ENCODE measurements around the gene DUS2.
"Not testable (repeated sequence)": the region's sequence is repeated elsewhere in the genome, so short reads cannot be mapped to it uniquely, and the experiment has no call there.

The DUS2 gene

DNA sequence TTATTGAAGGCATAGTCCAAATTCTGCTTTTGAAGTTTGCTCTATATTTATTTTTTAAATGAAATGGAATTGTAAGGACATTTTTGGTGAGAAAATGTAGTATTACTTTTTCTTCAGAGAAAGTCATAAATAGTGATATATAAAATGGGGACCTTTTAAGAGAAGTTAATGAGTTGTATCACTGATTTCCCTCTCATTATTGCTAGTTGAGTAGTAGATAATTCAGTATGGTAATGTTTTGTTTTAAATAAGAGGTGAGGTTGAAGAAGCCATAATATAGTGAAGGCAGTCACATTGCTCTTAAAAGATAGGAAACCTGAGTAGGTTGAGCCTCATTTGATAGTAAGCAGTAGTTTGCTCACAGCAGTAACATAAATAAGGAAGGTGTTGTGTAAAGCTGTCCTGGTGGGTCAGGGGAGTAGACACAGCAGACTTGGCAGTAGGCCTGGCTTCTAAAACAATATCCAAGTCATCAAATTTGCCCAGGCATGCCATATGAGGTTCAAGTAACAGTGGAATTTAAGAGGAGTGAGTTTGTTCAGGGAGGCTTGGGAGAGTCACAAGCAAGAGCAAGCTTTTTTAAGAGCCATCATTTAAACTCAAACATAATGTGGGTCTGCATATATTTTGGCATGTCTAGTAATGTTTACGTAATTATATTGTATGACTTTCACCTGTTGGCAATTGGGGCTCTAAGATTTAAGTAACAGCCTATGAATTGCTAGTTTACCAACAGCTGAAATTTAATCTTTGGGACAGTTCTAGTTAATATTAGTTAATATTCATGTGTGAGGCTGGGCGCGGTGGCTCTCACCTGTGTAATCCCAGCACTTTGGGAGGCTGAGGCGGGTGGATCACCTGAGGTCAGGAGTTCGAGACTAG, 68.5 kb downstream of the DUS2 start:
- DNase-seq (ENCODE audit: low read depth in 2 of 2): no peak

- DNase-seq (ENCODE audit: low read depth in 2 of 2): not testable (repeated sequence)
Measured at GRCh38 chr16:68092275-68092674, 69.2 kb downstream of the DUS2 start.

- DNase-seq (ENCODE audit: low read depth in 2 of 2): no peak
Measured at GRCh38 chr16:68093816-68094613, 70.9 kb downstream of the DUS2 start.

GRCh38 chr16:68094614-68094934, 71.5 kb downstream of the DUS2 start:
- DNase-seq (ENCODE audit: low read depth in 2 of 2): no peak

DNA sequence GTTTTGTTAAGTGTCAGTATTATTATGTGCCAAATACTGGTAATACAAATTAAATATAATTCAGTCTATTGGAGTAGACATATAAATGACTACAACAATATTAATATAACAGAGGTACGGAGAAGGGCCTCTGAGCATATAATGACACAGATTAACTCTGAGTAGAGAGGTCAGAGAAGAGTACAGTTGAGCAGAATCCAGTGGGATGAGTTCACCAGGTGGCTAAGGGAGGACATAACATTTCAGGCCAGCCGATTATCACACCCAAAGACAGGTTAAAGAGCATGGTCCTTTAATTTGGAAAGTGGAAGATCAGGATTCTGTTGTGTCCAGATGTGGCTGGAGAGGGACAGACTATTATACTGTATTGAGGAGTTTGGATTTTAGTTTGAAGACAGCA, 73.4 kb downstream of the DUS2 start:
- DNase-seq (ENCODE audit: low read depth in 2 of 2): no peak

DNA sequence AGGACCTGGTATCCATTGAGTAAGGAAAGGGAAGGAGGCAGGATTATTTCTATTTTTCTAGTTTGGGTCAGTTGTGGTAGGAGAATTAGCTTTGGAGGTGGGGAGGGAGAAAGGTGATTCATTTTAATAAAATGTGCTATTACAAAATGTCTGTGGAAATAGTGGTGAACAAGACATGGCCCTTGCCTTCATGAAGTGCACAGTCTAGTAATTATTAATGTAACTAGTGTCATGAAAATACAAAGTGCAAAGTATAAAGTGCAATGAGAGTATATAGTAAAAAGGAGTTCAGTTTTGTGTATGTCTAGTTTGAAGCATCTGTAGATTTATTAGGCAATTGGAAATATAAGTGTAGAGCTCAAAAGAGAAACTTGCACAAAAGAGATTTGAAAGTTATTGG, 74.0 kb downstream of the DUS2 start:
- DNase-seq (ENCODE audit: low read depth in 2 of 2): no peak

- no peak for DNase-seq (ENCODE audit: low read depth in 2 of 2)
Measured at GRCh38 chr16:68097895-68098294, 74.8 kb downstream of the DUS2 start.

DNA sequence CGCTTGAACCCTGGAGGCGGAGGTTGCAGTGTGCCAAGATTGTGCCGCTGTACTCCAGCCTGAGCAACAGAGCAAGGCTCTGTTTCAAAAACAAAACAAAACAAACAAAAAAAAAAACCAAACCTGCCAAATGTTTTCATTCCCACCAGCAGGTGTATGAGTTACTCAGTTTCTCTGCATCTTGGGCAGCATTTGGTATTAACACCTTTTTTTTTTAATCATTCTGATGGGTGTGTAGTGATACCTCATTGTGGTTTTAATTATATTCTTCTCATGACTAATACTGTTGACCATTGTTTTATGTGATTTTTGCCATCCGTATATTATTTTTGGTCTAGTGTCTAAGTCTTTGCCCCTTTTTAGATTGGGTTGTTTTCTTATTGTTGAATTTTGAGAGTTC, 77.4 kb downstream of the DUS2 start:
- DNase-seq (ENCODE audit: low read depth in 2 of 2): no peak

DNA sequence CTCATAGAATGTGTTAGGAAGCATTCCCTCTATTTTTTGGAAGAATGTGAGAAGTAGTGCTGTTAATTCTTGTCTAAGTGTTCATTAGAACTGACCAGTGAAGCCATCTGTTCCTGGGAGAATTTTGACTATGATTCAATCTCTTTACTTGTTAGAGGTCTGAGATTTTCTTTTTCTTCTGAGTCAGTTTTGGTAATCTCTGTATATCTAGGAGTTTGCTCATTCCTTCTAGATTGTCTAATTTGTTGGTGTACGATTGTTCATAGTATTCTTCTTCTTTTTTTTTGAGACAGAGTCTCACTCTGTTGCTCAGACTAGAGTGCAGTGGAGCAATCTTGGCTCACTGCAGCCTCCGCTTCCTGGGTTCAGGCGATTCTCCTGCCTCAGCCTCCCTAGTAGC, 82.5 kb downstream of the DUS2 start:
- no peak for DNase-seq (ENCODE audit: low read depth in 2 of 2)

GRCh38 chr16:68107230-68107928, 84.3 kb downstream of the DUS2 start:
- not testable (repeated sequence) for DNase-seq (ENCODE audit: low read depth in 2 of 2)

DNA sequence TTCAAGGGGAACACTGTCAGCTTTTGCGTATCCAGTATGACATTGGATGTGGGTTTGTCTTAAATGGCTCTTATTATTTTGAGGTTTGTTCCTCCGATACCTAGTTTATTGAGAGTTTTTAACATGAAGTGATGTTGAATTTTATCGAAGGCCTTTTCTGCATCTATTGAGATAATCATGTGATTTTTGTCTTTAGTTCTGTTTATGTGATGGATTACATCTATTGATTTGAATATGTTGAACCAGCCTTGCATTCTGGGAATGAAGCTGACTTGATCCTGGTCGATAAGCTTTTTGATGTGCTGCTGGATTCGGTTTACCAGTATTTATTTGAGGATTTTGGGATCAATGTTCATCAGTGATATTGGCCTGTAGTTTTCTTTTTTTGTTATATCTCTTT, 86.1 kb downstream of the DUS2 start:
- not testable (repeated sequence) for DNase-seq (ENCODE audit: low read depth in 2 of 2)

DNA sequence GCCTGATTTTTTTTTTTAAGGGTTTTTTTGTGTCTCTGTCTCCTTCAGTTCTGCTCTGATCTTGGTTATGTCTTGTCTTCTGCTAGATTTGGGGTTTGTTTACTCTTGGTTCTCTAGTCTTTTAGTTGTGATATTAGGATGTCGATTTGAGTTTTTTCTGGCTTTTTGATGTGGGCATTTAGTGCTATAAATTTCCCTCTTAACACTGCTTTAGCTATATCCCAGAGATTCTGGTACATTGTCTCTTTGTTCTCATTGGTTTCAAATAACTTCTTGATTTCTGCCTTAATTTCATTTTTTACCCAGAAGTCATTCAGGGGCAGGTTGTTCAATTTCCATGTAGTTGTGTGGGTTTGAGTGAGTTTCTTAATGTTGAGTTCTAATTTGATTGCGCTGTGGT, 87.5 kb downstream of the DUS2 start:
- not testable (repeated sequence) for DNase-seq (ENCODE audit: low read depth in 2 of 2)

GRCh38 chr16:68111379-68111778, 88.3 kb downstream of the DUS2 start:
- DNase-seq (ENCODE audit: low read depth in 2 of 2): no peak

GRCh38 chr16:68113059-68113761, 90.1 kb downstream of the DUS2 start:
- DNase-seq (ENCODE audit: low read depth in 2 of 2): no peak

DNA sequence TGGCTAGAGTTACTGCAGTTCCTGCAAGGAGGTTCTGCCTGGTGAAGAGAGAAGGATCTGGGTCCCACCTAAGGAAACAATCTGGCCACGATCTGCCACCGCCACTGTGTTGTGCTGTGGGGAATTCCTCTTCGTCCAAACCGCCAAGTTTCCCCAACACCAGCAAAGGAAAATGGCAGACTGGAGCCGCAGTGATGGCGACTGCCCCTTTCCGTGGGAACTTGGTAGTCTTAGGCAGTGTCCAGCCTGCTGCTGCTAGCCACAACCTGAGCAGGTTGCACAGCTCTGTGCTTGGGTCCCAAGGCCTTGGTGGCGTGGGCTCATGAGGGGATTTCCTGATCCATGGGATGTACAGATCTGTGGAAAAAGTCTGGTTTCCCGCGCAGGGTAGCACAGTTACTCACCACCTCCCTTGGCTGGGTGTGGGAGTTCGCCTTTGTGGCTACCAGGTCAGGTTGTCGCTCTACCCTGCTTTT, 90.7 kb downstream of the DUS2 start:
- DNase-seq (ENCODE audit: low read depth in 2 of 2): no peak

GRCh38 chr16:68114939-68115338, 91.9 kb downstream of the DUS2 start:
- DNase-seq (ENCODE audit: low read depth in 2 of 2): not testable (repeated sequence)

DNA sequence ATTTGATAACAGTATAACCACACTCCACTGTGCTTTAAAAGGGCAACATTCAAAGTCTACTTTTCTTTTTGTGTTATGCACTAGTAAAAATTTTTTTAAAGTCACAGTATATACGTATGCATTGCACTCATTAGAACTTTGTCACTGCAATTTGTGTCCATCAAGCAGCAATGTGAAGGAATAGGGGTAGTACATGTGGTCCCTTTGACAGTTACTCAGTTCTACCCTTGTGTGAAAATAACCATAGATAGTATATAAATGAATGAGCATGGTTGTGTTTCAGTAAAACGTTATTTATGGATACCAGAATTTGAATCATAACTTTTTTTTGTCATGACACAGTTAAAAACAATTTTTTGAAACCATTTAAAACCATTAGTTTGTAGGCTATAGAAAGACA, 92.8 kb downstream of the DUS2 start:
- no peak for DNase-seq (ENCODE audit: low read depth in 2 of 2)

DNA sequence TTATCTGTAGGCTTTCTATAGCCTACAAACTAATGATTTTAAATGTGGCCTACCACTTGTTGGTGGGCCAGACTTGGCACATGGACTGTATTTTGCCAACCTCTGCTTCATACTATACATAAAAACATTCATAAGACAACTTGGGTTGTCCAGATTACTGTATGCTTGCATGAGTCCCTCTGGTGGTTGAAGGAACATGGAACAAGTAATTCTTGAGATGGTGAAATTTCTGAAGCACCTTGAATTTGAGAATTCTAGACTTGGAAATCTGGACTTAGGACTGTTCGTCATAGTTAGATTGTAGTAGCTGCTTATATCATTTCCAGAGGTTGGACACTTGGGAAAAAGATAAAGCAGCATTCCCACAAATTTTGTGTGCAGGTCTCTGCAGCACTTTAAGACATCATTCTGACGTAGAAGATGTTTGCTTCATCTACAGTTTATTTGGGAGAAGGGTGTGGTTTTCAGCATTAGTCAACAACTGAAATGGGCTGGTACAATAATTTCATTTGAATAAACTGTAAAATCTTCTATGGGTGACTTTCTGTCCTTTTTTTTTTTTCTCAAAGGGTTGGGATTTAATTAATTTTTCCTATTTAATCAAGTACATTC, 93.3 kb downstream of the DUS2 start:
- no peak for DNase-seq (ENCODE audit: low read depth in 2 of 2)

DNA sequence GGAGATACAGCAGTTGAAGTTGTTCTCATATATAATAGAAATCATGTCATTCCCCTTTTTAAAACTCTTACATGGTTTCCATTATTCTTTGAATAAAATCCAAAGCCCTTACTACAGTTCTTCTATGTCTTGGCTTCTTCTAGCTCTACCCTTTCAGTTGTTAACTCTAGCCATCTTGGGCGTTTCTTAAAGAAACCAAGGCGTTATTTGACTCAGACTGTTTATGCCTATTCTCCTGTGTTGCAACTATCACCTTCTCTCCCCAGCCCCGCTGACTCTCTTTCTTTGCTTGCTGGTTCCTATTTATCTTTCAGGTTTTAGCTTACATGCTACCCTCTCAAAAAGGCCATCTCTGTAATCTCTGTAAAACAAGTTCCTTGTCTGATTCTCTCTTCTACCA, 94.8 kb downstream of the DUS2 start:
- DNase-seq (ENCODE audit: low read depth in 2 of 2): no peak

DNA sequence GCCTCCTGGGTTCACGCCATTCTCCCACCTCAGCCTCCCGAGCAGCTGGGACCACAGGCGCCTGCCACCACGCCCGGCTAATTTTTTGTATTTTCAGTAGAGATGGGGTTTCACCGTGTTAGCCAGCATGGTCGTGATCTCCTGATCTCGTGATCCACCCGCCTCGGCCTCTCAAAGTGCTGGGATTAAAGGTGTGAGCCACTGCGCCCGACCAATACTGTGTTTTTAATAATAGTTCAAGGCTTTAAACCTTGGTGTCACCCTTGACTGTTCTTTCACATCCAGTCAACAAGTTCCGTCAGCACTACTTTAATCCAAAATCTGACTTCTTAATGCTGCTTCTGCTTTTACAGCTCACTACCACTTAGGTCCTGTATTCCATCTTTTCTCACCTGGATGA, 95.9 kb downstream of the DUS2 start:
- DNase-seq (ENCODE audit: low read depth in 2 of 2): not testable (repeated sequence)

DNA sequence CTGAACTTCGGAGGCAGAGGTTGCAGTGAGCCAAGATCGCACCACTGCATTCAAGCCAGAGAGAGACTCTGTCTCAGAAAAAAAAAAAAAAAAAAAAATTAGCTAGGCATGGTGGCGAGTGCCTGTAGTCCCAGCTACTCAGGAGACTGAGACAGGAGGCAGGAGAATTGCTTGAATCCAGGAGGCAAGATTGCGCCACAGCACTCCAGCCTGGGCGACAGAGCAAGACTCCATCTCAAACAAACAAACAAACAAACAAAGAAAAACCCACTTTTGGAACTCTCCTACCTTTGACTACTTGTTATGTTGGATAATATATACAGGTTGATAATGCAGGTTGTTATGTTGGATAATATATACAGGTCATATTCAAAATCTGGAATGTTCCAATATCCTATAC, 97.4 kb downstream of the DUS2 start:
- DNase-seq (ENCODE audit: low read depth in 2 of 2): not testable (repeated sequence)

All from stimulated activated CD8-positive, alpha-beta memory T cell treated with anti-CD3 and anti-CD28 coated beads, Interleukin-2, amount 100 ng/mL, for 1 hour (primary cell).